IMR-90 (cell line): Measurements from ENCODE around the gene CNDP1. TPM values are rescaled to one million over a fixed set of nuclear protein-coding genes. Genes with fewer than 3 reads are reported as not detected.

ENCODE experiments used
- ATAC-seq: fragments of 200-7000 bp; cut with Tn5 transposase; 2 replicates; pipeline ENCODE4 v1.9.1; 2020; ENCODE audit warnings: low read depth, mild to moderate bottlenecking, moderate library complexity
- BruUV-seq: library from RNA; stranded (reverse); fragments of 400-500 nt; replicated peaks from 2 replicates; lab custom pipeline; 2021; lab: Mats Ljungman, UMichigan
- CTCF ChIA-PET: fragments of 300-600 bp; formaldehyde crosslinking; extraction: SDS; loops from one replicate; lab custom pipeline; 2021; ENCODE audit warnings: antibody characterized with exemption; lab: Yijun Ruan, JAX
- POLR2A ChIA-PET: fragments of 300-600 bp; sonication (Branson Sonifier 250); formaldehyde crosslinking; loops from one replicate; lab custom pipeline; 2022; ENCODE audit warnings: antibody characterized with exemption; ENCODE audit not compliant: unreplicated experiment; lab: Charles Lee
- DNase-seq: peaks from one replicate; pipeline ENCODE4 v3.0.0; 2013
- H2AFZ ChIP-seq: replicated peaks from 2 replicates; pipeline ENCODE3; 2013; ENCODE audit warnings: low read length, mild to moderate bottlenecking; ENCODE audit not compliant: poor library complexity
- H2AK5ac ChIP-seq: 2 replicates; pipeline ENCODE4 v1.6.1; 2013; ENCODE audit warnings: low read depth, low read length, inconsistent platforms
- H2AK9ac ChIP-seq: replicated peaks from 2 replicates; pipeline ENCODE3; 2013; ENCODE audit warnings: mild to moderate bottlenecking, low read depth, low read length, moderate library complexity; ENCODE audit not compliant: poor library complexity
- H2BK120ac ChIP-seq: 2 replicates; pipeline ENCODE4 v1.6.1; 2013; ENCODE audit warnings: low read depth, low read length, inconsistent platforms
- H2BK15ac ChIP-seq: 3 replicates; pipeline ENCODE4 v1.6.1; 2013; ENCODE audit warnings: low read depth, low read length, inconsistent platforms
- H2BK20ac ChIP-seq: 2 replicates; pipeline ENCODE4 v1.6.1; 2013; ENCODE audit warnings: low read depth, mild to moderate bottlenecking, inconsistent platforms, low read length, moderate library complexity
- H2BK5ac ChIP-seq: 2 replicates; pipeline ENCODE4 v1.6.1; 2013; ENCODE audit warnings: mild to moderate bottlenecking, low read depth, low read length, inconsistent platforms; ENCODE audit not compliant: poor library complexity, severe bottlenecking
- H3K14ac ChIP-seq: replicated peaks from 2 replicates; pipeline ENCODE4 v1.6.1; 2013; ENCODE audit warnings: low read depth, low read length, inconsistent platforms
- H3K18ac ChIP-seq: 2 replicates; pipeline ENCODE4 v1.6.1; 2013; ENCODE audit warnings: low read depth, low read length, control low read depth
- H3K23ac ChIP-seq: 2 replicates; pipeline ENCODE4 v1.6.1; 2013; ENCODE audit warnings: low read depth, low read length, inconsistent platforms
- H3K27ac ChIP-seq: 2 replicates; pipeline ENCODE4 v1.5.1; 2013; ENCODE audit warnings: mild to moderate bottlenecking, control low read depth, low read length; ENCODE audit not compliant: insufficient read depth
- H3K27me3 ChIP-seq: 2 replicates; pipeline ENCODE4 v1.6.1; 2013; ENCODE audit warnings: low read length; ENCODE audit not compliant: control insufficient read depth, insufficient read depth
- H3K36me3 ChIP-seq: 2 replicates; pipeline ENCODE4 v1.6.1; 2013; ENCODE audit warnings: low read length, mixed read lengths; ENCODE audit not compliant: control insufficient read depth, insufficient read depth
- H3K4ac ChIP-seq: 2 replicates; pipeline ENCODE4 v1.6.1; 2013; ENCODE audit warnings: low read depth, low read length, inconsistent platforms
- H3K4me1 ChIP-seq: 2 replicates; pipeline ENCODE4 v1.6.1; 2013; ENCODE audit warnings: low read length, mixed read lengths; ENCODE audit not compliant: control insufficient read depth, insufficient read depth
- H3K4me2 ChIP-seq: 2 replicates; pipeline ENCODE4 v1.6.1; 2013; ENCODE audit warnings: low read depth, mild to moderate bottlenecking, control low read depth, low read length, moderate library complexity
- H3K4me3 ChIP-seq: 2 replicates; pipeline ENCODE4 v1.5.1; 2013; ENCODE audit warnings: low read depth, mild to moderate bottlenecking, control low read depth, low read length, moderate library complexity; ENCODE audit not compliant: insufficient read depth
- H3K56ac ChIP-seq: 2 replicates; pipeline ENCODE4 v1.6.1; 2013; ENCODE audit warnings: low read length, inconsistent platforms; ENCODE audit not compliant: insufficient read depth; ENCODE audit errors: extremely low read depth
- H3K79me1 ChIP-seq, 2 experiments: 2 replicates each; pipeline ENCODE4 v1.6.1; 2013; ENCODE audit warnings: low read length in 2 of 2, inconsistent platforms in 1 of 2, low read depth in 1 of 2
- H3K9ac ChIP-seq: 2 replicates; pipeline ENCODE4 v1.6.1; 2013; ENCODE audit warnings: low read depth, low read length, control low read depth
- H3K9me1 ChIP-seq: 2 replicates; pipeline ENCODE4 v1.6.1; 2013; ENCODE audit warnings: low read length, inconsistent platforms; ENCODE audit not compliant: insufficient read depth
- H3K9me3 ChIP-seq: 2 replicates; pipeline ENCODE4 v1.6.1; 2013; ENCODE audit warnings: low read length; ENCODE audit not compliant: control insufficient read depth, insufficient read depth
- H4K20me1 ChIP-seq: 2 replicates; pipeline ENCODE4 v1.6.1; 2013; ENCODE audit warnings: low read length, inconsistent platforms; ENCODE audit not compliant: insufficient read depth
- H4K5ac ChIP-seq: 2 replicates; pipeline ENCODE4 v1.6.1; 2013; ENCODE audit warnings: mild to moderate bottlenecking, low read depth, low read length, control low read depth
- H4K8ac ChIP-seq, 2 experiments: 2 replicates each; pipeline ENCODE4 v1.6.1; 2013; ENCODE audit warnings: low read depth in 2 of 2, low read length in 2 of 2, control low read depth in 1 of 2, inconsistent platforms in 1 of 2
- H4K91ac ChIP-seq: 2 replicates; pipeline ENCODE4 v1.6.1; 2013; ENCODE audit warnings: low read depth, low read length, inconsistent platforms; ENCODE audit not compliant: insufficient read depth
- BHLHE40 ChIP-seq: fragments of 150-350 bp; IDR thresholded peaks from 2 replicates; pipeline ENCODE4 v1.6.1; 2016; ENCODE audit warnings: mild to moderate bottlenecking, low read depth, low read length
- CEBPB ChIP-seq: IDR thresholded peaks from 2 replicates; pipeline ENCODE4 v1.6.1; 2012; ENCODE audit warnings: low read depth, low read length, improper control_type of control experiment
- CHD1 ChIP-seq: IDR thresholded peaks from 2 replicates; pipeline ENCODE4 v1.6.1; 2012; ENCODE audit warnings: low read depth, low read length, improper control_type of control experiment
- FOS ChIP-seq: fragments of 150-350 bp; IDR thresholded peaks from 2 replicates; pipeline ENCODE4 v1.6.1; 2016; ENCODE audit warnings: low read depth, low read length
- MAFK ChIP-seq: IDR thresholded peaks from 2 replicates; pipeline ENCODE4 v1.6.1; 2012; ENCODE audit warnings: low read depth, low read length, improper control_type of control experiment
- MAZ ChIP-seq: IDR thresholded peaks from 2 replicates; pipeline ENCODE4 v1.6.1; 2012; ENCODE audit warnings: low read depth, mild to moderate bottlenecking, low read length, improper control_type of control experiment, moderate library complexity, borderline replicate concordance
- MXI1 ChIP-seq: IDR thresholded peaks from 2 replicates; pipeline ENCODE4 v1.6.1; 2012; ENCODE audit warnings: low read depth, mild to moderate bottlenecking, low read length, moderate library complexity, borderline replicate concordance
- NFE2L2 ChIP-seq: fragments of 150-350 bp; IDR thresholded peaks from 2 replicates; pipeline ENCODE4 v1.6.1; 2016; ENCODE audit warnings: low read depth, mild to moderate bottlenecking, low read length
- POLR2A ChIP-seq: IDR thresholded peaks from 2 replicates; pipeline ENCODE4 v1.6.1; 2012; ENCODE audit warnings: mild to moderate bottlenecking, low read depth, low read length
- RAD21 ChIP-seq: IDR thresholded peaks from 2 replicates; pipeline ENCODE4 v1.6.1; 2012; ENCODE audit warnings: low read length, improper control_type of control experiment
- RCOR1 ChIP-seq: IDR thresholded peaks from 2 replicates; pipeline ENCODE4 v1.6.1; 2012; ENCODE audit warnings: mild to moderate bottlenecking, low read length, improper control_type of control experiment; ENCODE audit not compliant: insufficient replicate concordance
- RFX5 ChIP-seq: IDR thresholded peaks from 2 replicates; pipeline ENCODE4 v1.8.0; 2012; ENCODE audit warnings: low read depth, mild to moderate bottlenecking, low read length, moderate library complexity
- SMC3 ChIP-seq: fragments of 150-350 bp; IDR thresholded peaks from 2 replicates; pipeline ENCODE4 v1.6.1; 2016; ENCODE audit warnings: low read depth, mild to moderate bottlenecking, antibody characterized with exemption, low read length, moderate library complexity
- WGBS, 2 experiments: methylation state at CpG; one replicate each; pipeline versions ENCODE4 v1.1.5 to v1.1.7; 2013; ENCODE audit warnings: missing lambda C conversion rate in 2 of 2; ENCODE audit not compliant: insufficient read length in 1 of 2; ENCODE audit errors: extremely low coverage in 2 of 2; 5-methylcytosine and 5-hydroxymethylcytosine counted together
- dilution Hi-C: fragments of 300-500 bp; cut with HindIII; formaldehyde crosslinking; loops from one replicate; pipeline ENCODE4 v1.14.3; 2018; ENCODE audit warnings: low sequenced_read_pairs; ENCODE audit not compliant: unreplicated experiment
- in situ Hi-C: fragments of 300-500 bp; cut with MboI; formaldehyde crosslinking; loops from 3 replicates; pipeline ENCODE4 v1.14.3; 2019; ENCODE audit warnings: low sequenced_read_pairs, inconsistent platforms, mixed read lengths
- intact Hi-C: fragments of 100-400 bp; cut with micrococcal nuclease; formaldehyde crosslinking; loops from 2 replicates; pipeline ENCODE4 v1.10.0; 2022
- polyA plus RNA-seq, 3 experiments: library from polyadenylated mRNA; depleted of rRNA; stranded (reverse); fragments of >200 nt; gene quantifications; 2 replicates each; pipeline ENCODE4 v1.2.3, GENCODE V29; 2012; ENCODE audit warnings: low replicate concordance in 1 of 3
- total RNA-seq: library from RNA; depleted of rRNA; stranded (reverse); fragments of >200 nt; gene quantifications from 2 replicates; pipeline ENCODE4 v1.2.3, GENCODE V29; 2012
- TF ChIP-seq, protein P1 (sequence below): fragments of 150-350 bp; IDR thresholded peaks from 2 replicates; pipeline ENCODE4 v1.6.1; 2017; ENCODE audit warnings: mild to moderate bottlenecking, antibody characterized with exemption, low read length, low read depth
- TF ChIP-seq, protein P2 (sequence below): fragments of 150-350 bp; IDR thresholded peaks from 2 replicates; pipeline ENCODE4 v1.6.1; 2016; ENCODE audit warnings: low read depth, mild to moderate bottlenecking, low read length, moderate library complexity, borderline replicate concordance

CNDP1 gene
- total and polyA plus RNA-seq, 2 of the 4 experiments (the other 2 are of a cell fraction), result not detected

DNA sequence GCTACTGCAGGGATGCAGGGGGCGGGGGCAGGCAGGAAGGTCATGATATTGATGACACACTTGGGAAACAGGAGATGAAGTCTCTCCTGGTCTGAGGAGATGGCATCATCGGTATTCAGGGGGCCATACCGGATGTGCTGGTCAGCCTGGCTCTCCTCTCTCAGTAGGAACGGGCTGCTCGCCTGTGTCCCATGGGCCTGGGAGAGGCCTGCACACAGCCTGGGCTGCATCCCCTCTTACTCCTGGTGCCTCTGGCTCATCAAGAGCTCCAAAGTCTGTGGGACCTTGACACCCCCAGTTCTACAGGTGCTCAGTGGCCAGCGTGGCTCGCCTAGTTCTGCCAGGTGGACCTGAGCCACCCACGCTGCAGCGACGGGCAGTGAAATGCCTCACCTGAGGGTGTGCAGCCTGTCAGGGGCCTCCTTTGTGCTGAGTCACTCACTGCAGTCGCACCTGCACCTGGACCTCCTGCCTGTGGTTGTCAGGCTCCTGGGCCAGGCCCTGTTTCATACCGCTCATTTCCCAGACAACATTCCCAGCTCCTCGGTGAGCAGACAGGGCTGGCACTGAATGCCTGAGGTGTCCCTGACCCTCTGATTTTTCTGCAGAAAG, 18.6 kb upstream of the CNDP1 start:
- Histone ChIP-seq H4K5ac (no peak overlapping the region), H3K4ac (no peak overlapping the region), H3K9ac (no peak overlapping the region), H3K4me3 (no peak overlapping the region), H3K18ac (no peak overlapping the region), H4K20me1 (no peaks in the 10 kb centered on the region; the same call in 1 of the 2 replicates), H3K27ac (no peak overlapping the region), H3K79me1 (no peaks in the 10 kb centered on the region; a peak in 1 of 4 replicates), H3K4me1 (no peaks in the 10 kb centered on the region), H2BK20ac (no peak overlapping the region), H2BK15ac (no peak overlapping the region), H3K56ac (no peak overlapping the region), H4K91ac (no peak overlapping the region), H3K9me3 (no peaks in the 10 kb centered on the region), H2AK9ac (no peak overlapping the region), H3K14ac (no peak overlapping the region), H3K9me1 (no peaks in the 10 kb centered on the region), H2AK5ac (no peak overlapping the region), H3K27me3 (no peaks in the 10 kb centered on the region), H2BK5ac (no peak overlapping the region), H3K4me2 (no peak overlapping the region), H2AFZ (no peak overlapping the region), H3K23ac (no peak overlapping the region), H3K36me3 (peaks cover 66% of the 10 kb centered on the region), H4K8ac (no peak overlapping the region), H2BK120ac (no peak overlapping the region)
- CTCF ChIA-PET, result interaction anchor here (0.6 kb wide), 1 partner anchor 124 kb away, joined by 3 read pairs; no protein-coding TSS in a partner anchor
- TF ChIP-seq CEBPB (no peak), CHD1 (no peak), POLR2A (no peak), RAD21 (no peak), FOS (no peak), SMC3 (no peak), MXI1 (no peak), RFX5 (no peak), RCOR1 (no peak), BHLHE40 (no peak), NFE2L2 (no peak), MAZ (no peak), MAFK (no peak)
- TF ChIP-seq, protein P1, sequence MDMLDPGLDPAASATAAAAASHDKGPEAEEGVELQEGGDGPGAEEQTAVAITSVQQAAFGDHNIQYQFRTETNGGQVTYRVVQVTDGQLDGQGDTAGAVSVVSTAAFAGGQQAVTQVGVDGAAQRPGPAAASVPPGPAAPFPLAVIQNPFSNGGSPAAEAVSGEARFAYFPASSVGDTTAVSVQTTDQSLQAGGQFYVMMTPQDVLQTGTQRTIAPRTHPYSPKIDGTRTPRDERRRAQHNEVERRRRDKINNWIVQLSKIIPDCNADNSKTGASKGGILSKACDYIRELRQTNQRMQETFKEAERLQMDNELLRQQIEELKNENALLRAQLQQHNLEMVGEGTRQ, result no peak
- TF ChIP-seq, protein P2, sequence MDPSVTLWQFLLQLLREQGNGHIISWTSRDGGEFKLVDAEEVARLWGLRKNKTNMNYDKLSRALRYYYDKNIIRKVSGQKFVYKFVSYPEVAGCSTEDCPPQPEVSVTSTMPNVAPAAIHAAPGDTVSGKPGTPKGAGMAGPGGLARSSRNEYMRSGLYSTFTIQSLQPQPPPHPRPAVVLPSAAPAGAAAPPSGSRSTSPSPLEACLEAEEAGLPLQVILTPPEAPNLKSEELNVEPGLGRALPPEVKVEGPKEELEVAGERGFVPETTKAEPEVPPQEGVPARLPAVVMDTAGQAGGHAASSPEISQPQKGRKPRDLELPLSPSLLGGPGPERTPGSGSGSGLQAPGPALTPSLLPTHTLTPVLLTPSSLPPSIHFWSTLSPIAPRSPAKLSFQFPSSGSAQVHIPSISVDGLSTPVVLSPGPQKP, result no peak
- no peak for ATAC-seq
- DNase-seq, result no peak
- intact Hi-C loops (no loop called here), dilution Hi-C loops (no loop called here), in situ Hi-C loops (no loop called here)
- WGBS, 2 experiments, result 93% methylated on average over 9 of the region's 13 CpGs; no CpG with 5 or more reads in 1 of the 2 experiments
- POLR2A ChIA-PET, result no interaction called here
- no TSS peak for BruUV-seq
